Measurements from ENCODE around the gene SLC11A1.
A peak's percentile ranks its signal among the peaks of the same experiment; 100 is the strongest.

Gene SLC11A1

DNA sequence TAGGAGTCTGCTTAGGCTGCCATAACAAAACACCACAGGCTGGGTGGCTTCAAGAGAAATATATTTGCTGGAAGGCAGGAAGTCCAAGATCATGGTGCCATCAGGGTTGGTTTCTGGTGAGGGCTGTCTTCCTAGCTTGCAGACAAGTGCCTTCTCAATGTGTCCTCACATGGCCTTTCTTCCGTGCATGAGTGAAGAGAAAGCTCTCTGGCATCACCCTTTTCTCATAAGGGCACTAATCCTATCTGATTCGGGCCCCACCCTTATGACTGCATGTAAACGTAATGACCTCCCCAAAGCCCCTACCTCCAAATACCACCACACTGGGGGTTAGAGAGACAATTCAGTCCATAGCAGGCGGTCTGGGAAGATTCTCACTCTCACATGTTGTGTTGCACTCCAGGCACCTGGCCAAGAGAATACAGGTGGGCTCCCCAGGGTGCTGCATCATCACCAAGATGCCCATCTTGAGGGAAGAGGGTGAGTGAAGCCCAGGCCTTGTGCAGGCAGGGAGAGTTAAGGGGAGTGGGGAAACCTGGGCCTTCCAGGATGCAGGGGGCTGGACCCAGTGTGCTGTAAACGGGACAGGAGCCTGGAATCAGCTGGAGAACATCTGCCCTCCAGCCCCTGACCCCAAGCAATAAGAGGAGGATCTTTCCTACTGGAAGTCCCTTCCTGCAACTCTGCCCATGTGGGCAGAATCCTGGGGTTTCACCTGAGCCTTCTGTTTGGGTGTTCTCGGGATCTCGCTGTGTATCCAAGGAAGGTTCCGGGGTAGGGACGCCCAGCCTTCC, 15.3 kb upstream of the SLC11A1 start:
- Histone ChIP-seq H3K4me3 (ENCODE audit: severe bottlenecking) (peak overlapping the region; percentile 29), H3K9me3 (ENCODE audit: severe bottlenecking) (no peaks in the 10 kb centered on the region), H3K36me3 (ENCODE audit: low read depth) (no peaks in the 10 kb centered on the region), H3K27ac (ENCODE audit: poor library complexity, severe bottlenecking) (peak overlapping the region; percentile 16), H3K27me3 (ENCODE audit: insufficient read depth, poor library complexity, severe bottlenecking) (no peaks in the 10 kb centered on the region), H3K4me1 (ENCODE audit: insufficient read depth, poor library complexity, severe bottlenecking) (no peaks in the 10 kb centered on the region)
- no peak for ATAC-seq (ENCODE audit: low read depth)
- TF ChIP-seq, protein P1, sequence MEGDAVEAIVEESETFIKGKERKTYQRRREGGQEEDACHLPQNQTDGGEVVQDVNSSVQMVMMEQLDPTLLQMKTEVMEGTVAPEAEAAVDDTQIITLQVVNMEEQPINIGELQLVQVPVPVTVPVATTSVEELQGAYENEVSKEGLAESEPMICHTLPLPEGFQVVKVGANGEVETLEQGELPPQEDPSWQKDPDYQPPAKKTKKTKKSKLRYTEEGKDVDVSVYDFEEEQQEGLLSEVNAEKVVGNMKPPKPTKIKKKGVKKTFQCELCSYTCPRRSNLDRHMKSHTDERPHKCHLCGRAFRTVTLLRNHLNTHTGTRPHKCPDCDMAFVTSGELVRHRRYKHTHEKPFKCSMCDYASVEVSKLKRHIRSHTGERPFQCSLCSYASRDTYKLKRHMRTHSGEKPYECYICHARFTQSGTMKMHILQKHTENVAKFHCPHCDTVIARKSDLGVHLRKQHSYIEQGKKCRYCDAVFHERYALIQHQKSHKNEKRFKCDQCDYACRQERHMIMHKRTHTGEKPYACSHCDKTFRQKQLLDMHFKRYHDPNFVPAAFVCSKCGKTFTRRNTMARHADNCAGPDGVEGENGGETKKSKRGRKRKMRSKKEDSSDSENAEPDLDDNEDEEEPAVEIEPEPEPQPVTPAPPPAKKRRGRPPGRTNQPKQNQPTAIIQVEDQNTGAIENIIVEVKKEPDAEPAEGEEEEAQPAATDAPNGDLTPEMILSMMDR (IDR thresholded peaks at IDR 0.05; ENCODE audit: poor library complexity, severe bottlenecking) = no peak
- DNase-seq (ENCODE audit: low spot score) = no peak

DNA sequence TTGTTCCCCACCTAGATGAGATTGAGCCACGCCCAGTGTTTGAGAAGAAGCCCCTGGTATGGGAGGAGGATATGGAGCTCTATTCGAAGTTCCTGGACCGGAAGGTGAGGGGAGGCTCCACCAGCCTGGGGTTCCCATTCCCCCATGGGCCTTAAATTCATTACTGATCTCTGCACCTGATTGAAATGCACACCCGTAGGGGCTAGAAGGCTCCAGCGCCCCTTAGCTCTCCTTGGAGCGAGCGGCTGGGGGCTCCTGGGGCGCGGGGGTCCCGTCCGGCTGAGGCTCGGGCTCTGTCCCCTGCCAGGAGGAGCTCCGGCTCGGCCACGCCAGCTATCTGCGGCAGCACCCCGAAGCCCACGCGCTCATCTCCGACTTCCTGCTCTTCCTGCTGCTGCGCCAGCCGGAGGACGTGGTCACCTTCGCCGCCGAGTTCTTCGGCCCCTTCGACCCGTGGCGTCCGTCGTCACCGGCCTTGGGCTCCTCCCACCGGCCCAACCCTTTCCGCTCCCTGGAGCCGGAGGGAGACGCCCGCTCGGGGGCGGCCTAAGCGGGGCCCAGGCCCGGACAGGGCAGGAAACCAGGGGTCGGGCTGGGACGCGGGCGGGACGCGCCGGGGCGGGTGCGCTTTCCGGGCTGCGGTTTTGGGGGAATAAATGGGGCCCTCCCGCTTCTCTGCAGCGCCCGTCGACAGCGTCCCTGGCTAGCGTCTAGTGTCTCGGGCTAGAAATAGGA, 14.5 kb upstream of the SLC11A1 start:
- peak overlapping the region; percentile 16 for H3K27ac ChIP-seq (ENCODE audit: poor library complexity, severe bottlenecking)
- H3K4me3 ChIP-seq (ENCODE audit: severe bottlenecking) = peak overlapping the region; percentile 29
- H3K36me3 ChIP-seq (ENCODE audit: low read depth) = no peaks in the 10 kb centered on the region
- peak; percentile 93 for ATAC-seq (ENCODE audit: low read depth)
- no peaks in the 10 kb centered on the region for H3K9me3 ChIP-seq (ENCODE audit: severe bottlenecking)
- no peaks in the 10 kb centered on the region for H3K4me1 ChIP-seq (ENCODE audit: insufficient read depth, poor library complexity, severe bottlenecking)
- no peaks in the 10 kb centered on the region for H3K27me3 ChIP-seq (ENCODE audit: insufficient read depth, poor library complexity, severe bottlenecking)
- TF ChIP-seq, protein P1 (IDR thresholded peaks at IDR 0.05; ENCODE audit: poor library complexity, severe bottlenecking) = no peak
- no peak for DNase-seq (ENCODE audit: low spot score)

DNA sequence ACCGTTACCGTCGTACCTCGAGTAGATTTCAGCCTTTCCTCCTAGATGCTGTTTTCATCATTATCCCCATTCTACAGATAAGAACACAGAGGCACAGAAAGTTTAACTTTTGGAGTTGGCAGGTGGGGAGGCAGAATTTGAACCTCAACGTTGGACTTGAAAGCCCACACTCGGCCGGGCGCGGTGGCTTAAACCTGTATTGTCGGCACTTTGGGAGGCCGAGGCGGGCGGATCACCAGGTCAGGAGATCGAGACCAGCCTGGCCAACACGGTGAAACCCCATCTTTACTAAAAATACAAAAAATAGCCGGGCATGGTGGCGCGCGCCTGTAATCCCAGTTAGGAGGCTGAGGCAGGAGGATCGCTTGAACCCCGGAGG, 13.9 kb upstream of the SLC11A1 start:
- Histone ChIP-seq H3K36me3 (ENCODE audit: low read depth) (no peaks in the 10 kb centered on the region), H3K27ac (ENCODE audit: poor library complexity, severe bottlenecking) (no peak overlapping the region), H3K4me1 (ENCODE audit: insufficient read depth, poor library complexity, severe bottlenecking) (no peaks in the 10 kb centered on the region), H3K4me3 (ENCODE audit: severe bottlenecking) (peak overlapping the region; percentile 29), H3K27me3 (ENCODE audit: insufficient read depth, poor library complexity, severe bottlenecking) (no peaks in the 10 kb centered on the region), H3K9me3 (ENCODE audit: severe bottlenecking) (no peaks in the 10 kb centered on the region)
- DNase-seq (ENCODE audit: low spot score) = no peak
- TF ChIP-seq, protein P1 (IDR thresholded peaks at IDR 0.05; ENCODE audit: poor library complexity, severe bottlenecking) = no peak
- no peak for ATAC-seq (ENCODE audit: low read depth)

DNA sequence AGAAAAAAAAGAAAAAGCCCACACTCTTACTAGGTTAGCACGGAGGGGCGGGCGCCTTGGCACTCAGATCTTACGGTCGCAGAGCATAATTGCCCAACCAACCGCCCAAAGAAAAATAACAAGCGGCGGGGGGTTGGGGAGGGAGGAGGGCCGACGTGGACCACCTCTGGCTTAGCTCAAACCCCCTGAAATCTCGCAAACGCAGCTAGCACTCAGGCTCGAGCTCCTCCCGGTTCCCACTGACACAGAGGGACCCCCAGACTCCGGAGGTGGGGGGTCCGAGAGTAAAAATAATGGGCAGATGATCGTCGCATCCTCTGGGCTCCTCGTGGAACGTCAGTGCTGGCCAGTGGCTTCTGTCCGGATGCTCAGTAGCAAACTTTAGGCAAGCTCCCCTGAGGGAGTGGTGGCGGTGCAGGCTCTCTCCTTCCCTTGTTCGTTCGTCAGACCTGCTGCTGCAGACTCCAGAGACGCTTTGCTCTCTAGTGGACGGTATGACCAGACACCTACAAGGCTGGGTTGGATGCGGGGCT, 13.4 kb upstream of the SLC11A1 start:
- DNase-seq (ENCODE audit: low spot score) (no peak), ATAC-seq (ENCODE audit: low read depth) (no peak)
- Histone ChIP-seq H3K27ac (ENCODE audit: poor library complexity, severe bottlenecking) (no peak overlapping the region), H3K4me1 (ENCODE audit: insufficient read depth, poor library complexity, severe bottlenecking) (no peaks in the 10 kb centered on the region), H3K27me3 (ENCODE audit: insufficient read depth, poor library complexity, severe bottlenecking) (no peaks in the 10 kb centered on the region), H3K4me3 (ENCODE audit: severe bottlenecking) (no peak overlapping the region), H3K36me3 (ENCODE audit: low read depth) (no peaks in the 10 kb centered on the region), H3K9me3 (ENCODE audit: severe bottlenecking) (no peaks in the 10 kb centered on the region)
- TF ChIP-seq, protein P1 (IDR thresholded peaks at IDR 0.05; ENCODE audit: poor library complexity, severe bottlenecking) = no peak
